Fibroblast of skin of right biceps (primary cell): ENCODE results near the gene ABHD12.
"Not testable (repeated sequence)": the region's sequence is repeated elsewhere in the genome, so short reads cannot be mapped to it uniquely, and the experiment has no call there.

Source experiments
- DNase-seq: peaks from one replicate; pipeline ENCODE4 v3.0.0-alpha.2; 2013

The ABHD12 gene

GRCh38 chr20:25320035-25320800 is 70.4 kb downstream of the ABHD12 start:
- DNase-seq = no peak

GRCh38 chr20:25319241-25320034 is 71.2 kb downstream of the ABHD12 start:
- DNase-seq = no peak

- DNase-seq = no peak
Observed at GRCh38 chr20:25318471-25319240, 72.0 kb downstream of the ABHD12 start.

GRCh38 chr20:25317351-25318075 is 73.1 kb downstream of the ABHD12 start:
- DNase-seq = no peak

GRCh38 chr20:25316506-25317190 is 74.0 kb downstream of the ABHD12 start:
- no peak for DNase-seq

- DNase-seq = no peak
Observed at GRCh38 chr20:25315418-25316210, 75.0 kb downstream of the ABHD12 start.

GRCh38 chr20:25314497-25315417 is 75.9 kb downstream of the ABHD12 start:
- no peak for DNase-seq

GRCh38 chr20:25313593-25313992 is 77.0 kb downstream of the ABHD12 start:
- no peak for DNase-seq

GRCh38 chr20:25312716-25313115 is 77.9 kb downstream of the ABHD12 start:
- DNase-seq = not testable (repeated sequence)

- peak; percentile 97 for DNase-seq
Observed at GRCh38 chr20:25310921-25311728, 79.5 kb downstream of the ABHD12 start.

GRCh38 chr20:25310268-25310920 is 80.2 kb downstream of the ABHD12 start:
- peak; percentile 89 for DNase-seq

GRCh38 chr20:25309395-25310267 is 81.0 kb downstream of the ABHD12 start:
- peak; percentile 63 for DNase-seq

GRCh38 chr20:25308671-25309394 is 81.8 kb downstream of the ABHD12 start:
- DNase-seq = peak; percentile 73

- no peak for DNase-seq
Observed at GRCh38 chr20:25308083-25308491, 82.5 kb downstream of the ABHD12 start.

GRCh38 chr20:25306991-25307903 is 83.4 kb downstream of the ABHD12 start:
- DNase-seq = no peak
